Fibroblast of skin of back (primary cell): ENCODE measurements around the gene ALKAL2.

Source experiments
- DNase-seq: peaks from one replicate; pipeline ENCODE4 v3.0.0-alpha.2; 2013

ALKAL2 gene

DNA sequence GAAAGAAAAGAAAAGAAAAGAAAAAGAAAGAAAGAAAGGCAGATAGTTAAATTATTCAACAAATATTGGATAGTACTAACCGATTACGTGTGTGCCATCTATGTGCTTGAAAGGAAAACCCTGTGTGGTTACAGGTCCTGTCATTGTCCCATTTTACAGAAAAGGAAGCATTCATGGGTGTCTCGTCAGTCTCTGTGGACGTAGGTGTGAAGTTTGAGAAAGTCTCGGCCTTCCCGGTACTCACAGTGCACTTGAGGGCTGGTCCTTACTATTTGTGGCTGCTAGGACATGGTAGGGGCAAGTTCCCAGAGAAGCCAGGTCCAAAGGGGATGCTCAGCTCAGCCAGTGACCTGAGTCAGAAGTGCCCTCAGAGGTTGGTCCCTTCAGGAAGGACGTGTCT is 43.3 kb downstream of the ALKAL2 start:
- no peak for DNase-seq

DNA sequence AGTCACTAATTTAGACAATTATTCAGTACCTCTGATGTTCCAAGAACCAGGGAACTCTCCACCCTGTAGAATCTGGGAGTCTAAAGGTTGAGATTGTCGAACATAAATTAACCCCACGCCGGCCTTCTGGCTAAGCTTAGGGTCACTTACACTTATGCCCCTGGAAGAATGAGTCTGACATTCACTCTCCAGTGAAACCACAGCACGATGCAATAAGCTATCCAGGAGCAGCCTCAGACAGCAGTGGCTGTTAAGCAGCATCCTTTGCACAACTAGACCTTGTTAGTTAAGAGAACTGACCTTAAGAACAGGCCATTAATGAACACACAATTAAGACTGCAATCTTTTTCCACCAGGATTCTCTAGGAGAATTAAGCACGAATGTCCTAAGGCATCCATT is 49.0 kb downstream of the ALKAL2 start:
- no peak for DNase-seq

DNA sequence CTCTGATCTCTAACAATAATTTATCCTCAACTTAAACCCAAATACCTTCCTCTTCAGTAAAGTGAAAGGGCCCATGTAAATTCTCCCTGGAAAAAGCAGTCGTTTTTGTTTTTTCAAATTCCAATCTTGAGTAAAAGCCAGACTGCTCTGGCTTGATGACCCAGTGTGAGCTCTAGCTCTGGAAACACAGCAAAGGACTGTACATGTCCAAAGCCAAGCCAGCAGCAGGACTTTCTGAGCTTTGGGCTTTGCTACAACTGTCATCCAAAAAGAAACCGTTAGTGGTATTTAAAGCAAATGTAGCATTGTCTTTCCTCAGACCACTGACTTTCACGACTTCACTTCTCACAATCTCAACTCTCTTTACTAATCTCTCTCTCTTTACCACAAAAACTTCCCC is 49.5 kb downstream of the ALKAL2 start:
- DNase-seq, result no peak

DNA sequence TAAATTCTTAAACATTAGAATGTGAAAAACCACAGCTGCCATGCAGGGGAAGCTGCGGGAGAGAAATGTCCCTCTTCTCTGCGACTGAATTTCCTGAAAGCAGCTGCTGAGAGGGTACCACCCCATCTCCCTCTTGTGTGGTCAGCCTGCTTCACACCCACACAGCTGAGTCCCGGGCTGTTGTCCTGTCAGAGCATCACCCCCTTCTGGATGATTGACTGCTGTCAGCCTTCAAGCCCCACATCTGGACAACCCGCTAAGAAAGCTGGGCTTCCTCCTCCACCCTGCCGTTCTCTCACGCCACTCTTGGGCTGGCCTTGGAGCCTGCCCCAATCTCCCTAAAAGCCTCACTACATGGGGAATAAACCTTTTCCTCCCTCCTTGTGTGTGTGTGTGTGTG is 50.0 kb downstream of the ALKAL2 start:
- DNase-seq, result no peak

DNA sequence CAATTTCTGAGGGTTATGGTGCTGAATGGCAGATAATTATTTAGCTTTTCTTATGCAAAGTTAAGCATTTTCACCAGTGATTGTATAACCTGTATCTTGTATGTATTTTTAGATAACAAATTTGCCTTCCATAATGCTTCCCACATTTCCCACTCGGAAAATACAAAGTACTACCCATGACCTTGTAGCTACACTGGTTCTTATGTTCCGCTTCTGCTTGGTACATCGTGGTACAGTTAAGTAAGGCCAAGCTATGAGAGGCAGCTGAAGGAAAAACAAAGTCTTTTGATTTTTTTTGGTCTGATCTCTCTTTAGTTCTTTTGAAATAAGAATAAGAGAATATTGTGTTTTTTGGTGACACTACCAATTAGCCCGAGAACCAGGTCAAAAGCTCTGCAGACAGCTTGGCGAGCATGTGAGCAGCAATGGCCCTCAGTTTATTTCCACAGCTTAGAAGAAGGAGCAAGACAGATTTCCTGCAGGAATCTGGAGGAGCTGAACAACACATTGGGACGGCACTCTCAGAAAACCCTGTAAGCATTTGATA is 50.8 kb downstream of the ALKAL2 start:
- no peak for DNase-seq

DNA sequence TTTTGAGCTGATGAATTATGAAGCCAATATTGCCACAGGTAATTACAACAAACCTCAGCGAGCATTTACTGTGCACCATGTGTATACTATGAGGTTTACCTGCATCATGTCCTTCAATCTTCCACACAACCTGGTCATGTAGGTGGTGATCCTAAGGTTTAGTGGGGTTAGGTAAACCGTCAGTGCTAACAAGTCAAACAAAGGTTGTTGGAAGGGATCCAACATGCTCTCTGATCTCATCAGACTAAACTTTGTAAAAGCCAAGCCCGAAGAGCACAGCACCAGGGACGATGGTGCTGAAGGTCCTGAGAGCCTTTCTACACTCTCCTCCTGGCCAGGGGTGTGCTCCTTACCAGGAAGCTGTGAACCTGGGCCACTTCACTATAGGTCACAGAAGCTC is 53.5 kb downstream of the ALKAL2 start:
- DNase-seq, result no peak

DNA sequence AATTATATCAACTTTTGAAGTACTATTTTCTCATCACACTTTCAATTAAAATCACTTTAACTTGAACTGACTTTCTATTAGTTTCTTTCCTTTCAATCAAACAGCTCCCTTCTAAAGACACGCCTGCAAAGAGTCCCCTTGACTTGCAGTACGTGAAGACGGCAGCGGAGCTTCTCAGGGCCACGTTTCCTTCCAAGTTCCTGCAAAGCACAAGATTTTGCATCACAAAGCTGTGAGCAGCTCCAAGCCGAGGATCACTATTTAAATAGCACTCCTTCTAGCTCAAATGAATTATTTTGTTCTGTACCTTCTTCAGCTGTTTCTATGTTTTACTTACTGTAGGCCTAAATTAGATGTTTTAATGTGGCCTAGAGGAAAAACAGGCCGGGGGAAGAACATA is 54.9 kb downstream of the ALKAL2 start:
- no peak for DNase-seq

DNA sequence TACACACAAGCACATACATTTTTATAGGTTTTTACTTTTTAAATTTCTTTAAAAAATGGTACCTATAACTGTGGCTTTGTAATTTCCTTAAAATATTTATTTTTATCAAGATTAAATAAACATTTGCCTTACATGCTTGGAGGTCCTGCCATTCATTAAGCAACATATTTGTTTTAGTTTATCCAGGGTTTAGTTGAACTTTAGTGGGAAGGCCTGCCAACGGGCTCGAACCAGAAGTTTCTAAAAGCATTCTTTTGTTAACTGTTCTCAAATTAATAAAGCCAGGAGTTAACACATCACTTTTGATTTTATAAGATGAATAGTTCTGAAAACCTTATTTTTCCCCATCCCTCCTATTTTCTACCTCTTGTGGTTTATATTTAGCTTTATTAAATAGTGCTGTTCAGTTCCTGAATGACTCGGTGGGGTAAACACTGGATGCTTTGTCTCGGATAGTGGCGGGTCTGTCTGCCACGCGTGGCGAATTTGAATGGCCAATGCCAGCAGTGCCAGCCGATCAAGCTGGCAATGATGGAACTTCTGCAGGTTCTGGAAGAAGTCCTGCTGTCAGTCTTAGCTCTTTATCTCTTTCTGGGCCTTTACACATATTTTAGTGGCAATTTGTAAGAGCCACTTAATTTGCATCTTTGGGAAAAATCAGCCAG is 56.2 kb downstream of the ALKAL2 start:
- no peak for DNase-seq
